MM.1S (cell line): ENCODE results near the gene CDK6.

Source experiments
- DNase-seq: peaks from one replicate; pipeline ENCODE4 v3.0.0-alpha.2; 2015
- H2AFZ ChIP-seq: fragments of 300-600 bp; sonication (generic); 2 replicates; pipeline ENCODE4 v1.6.0; 2016; ENCODE audit warnings: antibody characterized with exemption, low read length
- H3F3A ChIP-seq: fragments of 300-600 bp; sonication (generic); 2 replicates; pipeline ENCODE4 v1.6.1; 2016; ENCODE audit warnings: mild to moderate bottlenecking, antibody characterized with exemption, low read length, moderate library complexity, mixed read lengths; ENCODE audit not compliant: insufficient read depth
- H3K27ac ChIP-seq: fragments of 300-600 bp; sonication (generic); 2 replicates; pipeline ENCODE4 v1.5.1; 2016; ENCODE audit warnings: mild to moderate bottlenecking, low read length
- H3K27me3 ChIP-seq: fragments of 300-600 bp; sonication (generic); replicated peaks from 2 replicates; pipeline ENCODE4 v1.6.0; 2016; ENCODE audit warnings: low read length; ENCODE audit not compliant: insufficient read depth
- H3K36me3 ChIP-seq: fragments of 300-600 bp; sonication (generic); replicated peaks from 2 replicates; pipeline ENCODE4 v1.6.1; 2016; ENCODE audit warnings: mild to moderate bottlenecking, low read length, mixed read lengths; ENCODE audit not compliant: insufficient read depth
- H3K4me1 ChIP-seq: fragments of 300-600 bp; sonication (generic); 2 replicates; pipeline ENCODE4 v1.6.1; 2016; ENCODE audit warnings: low read length, mixed read lengths
- H3K4me2 ChIP-seq: fragments of 300-600 bp; sonication (generic); 2 replicates; pipeline ENCODE4 v1.6.0; 2016; ENCODE audit warnings: low read depth, low read length
- H3K4me3 ChIP-seq: fragments of 300-600 bp; sonication (generic); 2 replicates; pipeline ENCODE4 v1.5.1; 2016; ENCODE audit warnings: low read length, mixed read lengths
- H3K79me2 ChIP-seq: fragments of 300-600 bp; sonication (generic); 2 replicates; pipeline ENCODE4 v1.6.1; 2016; ENCODE audit warnings: mixed run types, low read length, mixed read lengths
- H3K9ac ChIP-seq: fragments of 300-600 bp; sonication (generic); 2 replicates; pipeline ENCODE4 v1.6.1; 2016; ENCODE audit warnings: low read length, mixed read lengths
- H3K9me2 ChIP-seq: fragments of 300-600 bp; sonication (generic); replicated peaks from 2 replicates; pipeline ENCODE4 v1.6.1; 2016; ENCODE audit warnings: mild to moderate bottlenecking, low read length, mixed read lengths; ENCODE audit not compliant: insufficient read depth
- H3K9me3 ChIP-seq: fragments of 300-600 bp; sonication (generic); replicated peaks from 2 replicates; pipeline ENCODE4 v1.6.1; 2016; ENCODE audit warnings: mild to moderate bottlenecking, low read length, mixed read lengths; ENCODE audit not compliant: insufficient read depth
- H4K20me1 ChIP-seq: fragments of 300-600 bp; sonication (generic); 2 replicates; pipeline ENCODE4 v1.6.1; 2016; ENCODE audit warnings: mild to moderate bottlenecking, low read length, moderate library complexity, mixed read lengths; ENCODE audit not compliant: insufficient read depth
- CTCF ChIP-seq: fragments of 300-600 bp; sonication (generic); IDR thresholded peaks from 2 replicates; pipeline ENCODE4 v1.5.1; 2016; ENCODE audit warnings: antibody characterized with exemption, low read length, mixed read lengths
- EZH2 ChIP-seq: fragments of 300-600 bp; sonication (generic); optimal IDR thresholded peaks from 2 replicates; pipeline ENCODE3; 2017; ENCODE audit warnings: low read depth, mild to moderate bottlenecking, antibody characterized with exemption, low read length, mixed read lengths
- EZH2phosphoT487 ChIP-seq: fragments of 300-600 bp; sonication (generic); IDR thresholded peaks from 2 replicates; pipeline ENCODE4 v1.6.1; 2018; ENCODE audit warnings: antibody characterized with exemption, low read length

CDK6 gene

GRCh38 chr7:92782236-92782635, 54.1 kb downstream of the CDK6 start:
- no peak overlapping the region for H3K4me3 ChIP-seq
- no peaks in the 10 kb centered on the region for H3K9me2 ChIP-seq
- no peak overlapping the region for H2AFZ ChIP-seq
- H3K36me3 ChIP-seq: 0 out of 2 replicates have a peak, but pooled peaks cover 3% of the 10 kb centered on the region
- H3K9ac ChIP-seq: no peak overlapping the region
- no peaks in the 10 kb centered on the region for H4K20me1 ChIP-seq
- H3K79me2 ChIP-seq: peaks cover 92% of the 10 kb centered on the region
- H3K4me1 ChIP-seq: peaks cover 74% of the 10 kb centered on the region
- H3K27me3 ChIP-seq: no peaks in the 10 kb centered on the region
- no peak overlapping the region for H3K4me2 ChIP-seq
- no peaks in the 10 kb centered on the region for H3K9me3 ChIP-seq
- peaks cover 22% of the 10 kb centered on the region for H3F3A ChIP-seq
- DNase-seq: no peak
- TF ChIP-seq EZH2 (no peak), CTCF (no peak), EZH2phosphoT487 (no peak)
- H3K27ac ChIP-seq: no peak overlapping the region

GRCh38 chr7:92781117-92781720, 55.2 kb downstream of the CDK6 start:
- no peak overlapping the region for H3K4me2 ChIP-seq
- H4K20me1 ChIP-seq: no peaks in the 10 kb centered on the region
- H3K27me3 ChIP-seq: no peaks in the 10 kb centered on the region
- no peak for DNase-seq
- H3K9me2 ChIP-seq: no peaks in the 10 kb centered on the region
- H3K9me3 ChIP-seq: no peaks in the 10 kb centered on the region
- 0 out of 2 replicates have a peak, but pooled peaks cover 3% of the 10 kb centered on the region for H3K36me3 ChIP-seq
- H3K4me1 ChIP-seq: peaks cover 73% of the 10 kb centered on the region
- H2AFZ ChIP-seq: no peak overlapping the region
- no peak overlapping the region for H3K4me3 ChIP-seq
- TF ChIP-seq EZH2phosphoT487: no peak
- no peak for TF ChIP-seq EZH2
- TF ChIP-seq CTCF: no peak
- H3F3A ChIP-seq: peaks cover 22% of the 10 kb centered on the region
- H3K9ac ChIP-seq: no peak overlapping the region
- H3K27ac ChIP-seq: no peak overlapping the region; the same call in 1 of the 2 replicates
- H3K79me2 ChIP-seq: peaks cover 92% of the 10 kb centered on the region

- no peaks in the 10 kb centered on the region for H3K9me2 ChIP-seq
- H3K79me2 ChIP-seq: peaks cover 83% of the 10 kb centered on the region
- DNase-seq: peak; percentile 84
- H3K27ac ChIP-seq: peak overlapping the region; percentile 72
- no peaks in the 10 kb centered on the region for H4K20me1 ChIP-seq
- no peak overlapping the region for H3K4me3 ChIP-seq
- H3K9me3 ChIP-seq: no peaks in the 10 kb centered on the region
- H2AFZ ChIP-seq: no peak overlapping the region
- H3K4me1 ChIP-seq: peaks cover 51% of the 10 kb centered on the region
- H3K27me3 ChIP-seq: no peaks in the 10 kb centered on the region
- H3K9ac ChIP-seq: peak overlapping the region; percentile 43; the same call in 1 of the 2 replicates
- peak overlapping the region; percentile 35 for H3K4me2 ChIP-seq
- TF ChIP-seq EZH2 (no peak), EZH2phosphoT487 (no peak), CTCF (peak; percentile 49)
- peaks cover 22% of the 10 kb centered on the region for H3F3A ChIP-seq
- 0 out of 2 replicates have a peak, but pooled peaks cover 9% of the 10 kb centered on the region for H3K36me3 ChIP-seq
These were observed 57.4 kb downstream of the CDK6 start for GRCh38 chr7:92778972-92779371.
